PFSK-1 (cell line): ENCODE results near the gene PON1.

ENCODE experiments used
- POLR2AphosphoS5 ChIP-seq: IDR thresholded peaks from 2 replicates; pipeline ENCODE4 v1.6.1; 2012; ENCODE audit warnings: low read depth, mild to moderate bottlenecking, control low read depth, low read length, moderate library complexity
- REST ChIP-seq, 2 experiments: IDR thresholded peaks; 2 replicates each; pipeline versions ENCODE4 v1.6.1 to v1.8.0; 2011 to 2012; ENCODE audit warnings: low read depth in 2 of 2, low read length in 2 of 2, control low read depth in 1 of 2, inconsistent platforms in 1 of 2, mild to moderate bottlenecking in 1 of 2, moderate library complexity in 1 of 2; ENCODE audit not compliant: insufficient read depth in 1 of 2
- SIN3A ChIP-seq: IDR thresholded peaks from 2 replicates; pipeline ENCODE4 v1.6.1; 2012; ENCODE audit warnings: mild to moderate bottlenecking, low read length, moderate library complexity, borderline replicate concordance; ENCODE audit not compliant: insufficient read depth
- TAF1 ChIP-seq: IDR thresholded peaks from 2 replicates; pipeline ENCODE4 v1.6.1; 2012; ENCODE audit warnings: low read length, control low read depth, borderline replicate concordance; ENCODE audit not compliant: insufficient read depth

- no peak for TF ChIP-seq TAF1
- TF ChIP-seq POLR2AphosphoS5, result no peak
- no peak for TF ChIP-seq REST (IDR thresholded peaks at IDR 0.05; ENCODE audit: insufficient read depth in 1 of 2, low read depth in 2 of 2, low read length in 2 of 2)
- no peak for TF ChIP-seq SIN3A
These were observed 4.8 kb downstream of the PON1 start for GRCh38 chr7:95319570-95319969.
